Suprapubic skin (tissue), 4 donors: ENCODE data around the gene SHQ1. TPM values are rescaled to one million over a fixed set of nuclear protein-coding genes. Genes with fewer than 3 reads are reported as not detected.

Experiments
- DNase-seq, 2 donors: peaks; one replicate each; pipeline ENCODE4 v3.0.0-alpha.2; 2019; ENCODE audit warnings: low spot score in 2 of 2
- H3K27ac ChIP-seq: fragments of 200-600 bp; sonication (generic); one replicate; pipeline ENCODE4 v1.5.1; 2019
- H3K27me3 ChIP-seq: fragments of 200-600 bp; sonication (generic); one replicate; pipeline ENCODE4 v1.5.1; 2019
- H3K36me3 ChIP-seq: fragments of 200-600 bp; sonication (generic); one replicate; pipeline ENCODE4 v1.5.1; 2019
- H3K4me1 ChIP-seq: fragments of 200-600 bp; sonication (generic); one replicate; pipeline ENCODE4 v1.5.1; 2019
- H3K4me3 ChIP-seq: fragments of 200-600 bp; sonication (generic); one replicate; pipeline ENCODE4 v1.5.1; 2019; ENCODE audit warnings: mild to moderate bottlenecking
- H3K9me3 ChIP-seq: fragments of 200-600 bp; sonication (generic); one replicate; pipeline ENCODE4 v1.5.1; 2019
- CTCF ChIP-seq, 2 donors: fragments of 200-600 bp in 1 of 2; fragments of 450-650 bp in 1 of 2; sonication (generic) in 1 of 2; IDR thresholded peaks; one replicate each; pipeline ENCODE4 v1.5.1; 2016 to 2019; ENCODE audit warnings: antibody characterized with exemption in 2 of 2, mild to moderate bottlenecking in 1 of 2, moderate library complexity in 1 of 2
- EP300 ChIP-seq: sonication (generic); formaldehyde crosslinking; IDR thresholded peaks from one replicate; pipeline ENCODE4 v1.6.1; 2017; ENCODE audit warnings: antibody characterized with exemption
- POLR2A ChIP-seq, 2 donors: fragments of 450-650 bp; IDR thresholded peaks; one replicate each; pipeline ENCODE4 v1.6.1; 2017; ENCODE audit warnings: antibody characterized with exemption in 2 of 2, mild to moderate bottlenecking in 2 of 2, moderate library complexity in 2 of 2
- POLR2AphosphoS5 ChIP-seq, 3 donors: sonication (generic); formaldehyde crosslinking; IDR thresholded peaks; one replicate each; pipeline ENCODE4 v1.6.1; 2017; ENCODE audit warnings: antibody characterized with exemption in 3 of 3
- WGBS: methylation state at CpG from one replicate; pipeline ENCODE4 v1.1.5; 2018; 5-methylcytosine and 5-hydroxymethylcytosine counted together
- total RNA-seq, 4 donors: library from RNA; depleted of rRNA; stranded (reverse); fragments of >200 nt; gene quantifications; one replicate each; pipeline ENCODE4 v1.1.0, GENCODE V29; 2016

Gene SHQ1
- total RNA-seq, 4 donors from 2014 or later = 8.7 to 26.1 (median 13.5) TPM

- 69% methylated on average over 7 of the region's 7 CpGs for WGBS
- Histone ChIP-seq H3K9me3 (no peaks in the 10 kb centered on the region), H3K27ac (no peak overlapping the region), H3K4me1 (no peaks in the 10 kb centered on the region), H3K4me3 (no peak overlapping the region), H3K27me3 (no peaks in the 10 kb centered on the region), H3K36me3 (no peaks in the 10 kb centered on the region)
- TF ChIP-seq EP300 = no peak
- no peak for TF ChIP-seq POLR2AphosphoS5 (IDR thresholded peaks at IDR 0.05)
- no peak for TF ChIP-seq CTCF (IDR thresholded peaks at IDR 0.05)
- no peak for TF ChIP-seq POLR2A (IDR thresholded peaks at IDR 0.05)
- DNase-seq = no peak
Measured at GRCh38 chr3:72862314-72863090, 14.3 kb upstream of the SHQ1 start.

GRCh38 chr3:72860846-72861245, 12.6 kb upstream of the SHQ1 start:
- TF ChIP-seq POLR2A (IDR thresholded peaks at IDR 0.05) (no peak), POLR2AphosphoS5 (IDR thresholded peaks at IDR 0.05) (no peak), CTCF (IDR thresholded peaks at IDR 0.05) (no peak), EP300 (no peak)
- H3K27me3 ChIP-seq = no peaks in the 10 kb centered on the region
- H3K4me1 ChIP-seq = no peaks in the 10 kb centered on the region
- no peak overlapping the region for H3K4me3 ChIP-seq
- no peak overlapping the region for H3K27ac ChIP-seq
- 85% methylated on average over 1 of the region's 1 CpG for WGBS
- no peak for DNase-seq
- no peaks in the 10 kb centered on the region for H3K36me3 ChIP-seq
- no peaks in the 10 kb centered on the region for H3K9me3 ChIP-seq

- Histone ChIP-seq H3K27ac (no peak overlapping the region), H3K4me3 (no peak overlapping the region), H3K36me3 (no peaks in the 10 kb centered on the region), H3K4me1 (no peaks in the 10 kb centered on the region), H3K27me3 (no peaks in the 10 kb centered on the region), H3K9me3 (no peaks in the 10 kb centered on the region)
- no peak for DNase-seq
- 93% methylated on average over 5 of the region's 5 CpGs for WGBS
- TF ChIP-seq EP300 (no peak), CTCF (IDR thresholded peaks at IDR 0.05) (no peak), POLR2A (IDR thresholded peaks at IDR 0.05) (no peak), POLR2AphosphoS5 (IDR thresholded peaks at IDR 0.05) (no peak)
Measured at GRCh38 chr3:72860053-72860452, 11.8 kb upstream of the SHQ1 start.

- Histone ChIP-seq H3K27ac (no peak overlapping the region), H3K36me3 (no peaks in the 10 kb centered on the region), H3K9me3 (no peaks in the 10 kb centered on the region), H3K27me3 (peaks cover 2% of the 10 kb centered on the region), H3K4me3 (no peak overlapping the region), H3K4me1 (no peaks in the 10 kb centered on the region)
- TF ChIP-seq CTCF (IDR thresholded peaks at IDR 0.05) (no peak), EP300 (no peak), POLR2AphosphoS5 (IDR thresholded peaks at IDR 0.05) (no peak), POLR2A (IDR thresholded peaks at IDR 0.05) (no peak)
- 46% methylated on average over 7 of the region's 7 CpGs for WGBS
- no peak for DNase-seq
Measured at GRCh38 chr3:72855001-72855400, 6.8 kb upstream of the SHQ1 start.

GRCh38 chr3:72848703-72849081, 447 bp upstream of the SHQ1 start:
- peak overlapping the region; percentile 90 for H3K4me3 ChIP-seq
- no peak for DNase-seq
- WGBS = under 1% methylated on average over 11 of the region's 11 CpGs
- no peaks in the 10 kb centered on the region for H3K9me3 ChIP-seq
- no peaks in the 10 kb centered on the region for H3K36me3 ChIP-seq
- peaks cover 2% of the 10 kb centered on the region for H3K27me3 ChIP-seq
- no peak for TF ChIP-seq POLR2AphosphoS5 (IDR thresholded peaks at IDR 0.05)
- TF ChIP-seq EP300 = no peak
- TF ChIP-seq CTCF (IDR thresholded peaks at IDR 0.05) = no peak
- TF ChIP-seq POLR2A (IDR thresholded peaks at IDR 0.05) = no peak
- no peak overlapping the region for H3K27ac ChIP-seq
- H3K4me1 ChIP-seq = peaks cover 27% of the 10 kb centered on the region
